ENCODE results near the gene VIPR2. TPM values are rescaled to one million over a fixed set of nuclear protein-coding genes. Genes with fewer than 3 reads are reported as not detected.

VIPR2 gene
- total RNA-seq, 4 donors from 2014 or later: 0.32 to 0.34 (median 0.32) TPM; not detected in 1

DNA sequence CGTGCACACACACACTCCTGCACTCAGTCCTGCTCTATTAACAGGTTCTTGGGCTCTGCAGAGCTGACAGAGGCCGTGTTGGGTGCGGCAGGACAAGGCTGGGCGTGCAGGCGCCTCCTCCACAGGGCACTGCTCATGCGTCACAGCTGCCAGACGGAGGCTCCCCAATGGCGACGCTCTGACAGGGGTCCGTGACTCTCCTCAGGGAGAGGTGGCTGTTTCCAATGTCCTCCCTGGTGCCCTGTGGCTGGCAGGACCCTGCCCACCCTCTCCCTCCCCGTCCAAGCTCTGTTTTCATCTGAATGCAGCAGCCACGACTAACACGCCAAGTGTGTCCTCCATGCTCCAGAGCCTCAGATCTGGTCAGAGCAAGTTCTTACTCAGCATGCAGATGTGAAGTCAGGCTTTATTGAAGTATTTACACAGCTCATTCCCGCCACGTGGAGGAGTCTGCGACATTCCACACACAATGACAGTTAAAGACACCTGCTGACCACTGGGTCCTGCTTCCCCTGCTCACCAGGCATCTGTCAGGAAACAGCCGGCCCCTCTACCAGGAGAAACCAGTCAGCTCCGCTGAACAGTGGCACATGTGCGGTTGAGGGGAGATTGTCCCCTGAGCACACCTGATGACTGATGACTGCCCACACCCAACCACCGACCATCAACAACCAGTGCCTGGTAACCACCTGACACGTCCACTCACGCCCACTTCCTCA, 116.7 kb downstream of the VIPR2 start:
- peak in 1 of 2 donors; percentile 85 for DNase-seq (ENCODE audit: low spot score in 2 of 2)
- TF ChIP-seq, protein P1, sequence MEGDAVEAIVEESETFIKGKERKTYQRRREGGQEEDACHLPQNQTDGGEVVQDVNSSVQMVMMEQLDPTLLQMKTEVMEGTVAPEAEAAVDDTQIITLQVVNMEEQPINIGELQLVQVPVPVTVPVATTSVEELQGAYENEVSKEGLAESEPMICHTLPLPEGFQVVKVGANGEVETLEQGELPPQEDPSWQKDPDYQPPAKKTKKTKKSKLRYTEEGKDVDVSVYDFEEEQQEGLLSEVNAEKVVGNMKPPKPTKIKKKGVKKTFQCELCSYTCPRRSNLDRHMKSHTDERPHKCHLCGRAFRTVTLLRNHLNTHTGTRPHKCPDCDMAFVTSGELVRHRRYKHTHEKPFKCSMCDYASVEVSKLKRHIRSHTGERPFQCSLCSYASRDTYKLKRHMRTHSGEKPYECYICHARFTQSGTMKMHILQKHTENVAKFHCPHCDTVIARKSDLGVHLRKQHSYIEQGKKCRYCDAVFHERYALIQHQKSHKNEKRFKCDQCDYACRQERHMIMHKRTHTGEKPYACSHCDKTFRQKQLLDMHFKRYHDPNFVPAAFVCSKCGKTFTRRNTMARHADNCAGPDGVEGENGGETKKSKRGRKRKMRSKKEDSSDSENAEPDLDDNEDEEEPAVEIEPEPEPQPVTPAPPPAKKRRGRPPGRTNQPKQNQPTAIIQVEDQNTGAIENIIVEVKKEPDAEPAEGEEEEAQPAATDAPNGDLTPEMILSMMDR (IDR thresholded peaks at IDR 0.05): no peak
- TF ChIP-seq POLR2A (IDR thresholded peaks at IDR 0.05): no peak
- H3K4me3 ChIP-seq (ENCODE audit: low read depth, poor library complexity, severe bottlenecking): no peak overlapping the region
- WGBS, 2 donors: 49 to 52% methylated on average over 11 to 19 of the region's 22 CpGs
- intact Hi-C loops (cut with DNase I; ENCODE audit: low total_unique reads): no loop called here

DNA sequence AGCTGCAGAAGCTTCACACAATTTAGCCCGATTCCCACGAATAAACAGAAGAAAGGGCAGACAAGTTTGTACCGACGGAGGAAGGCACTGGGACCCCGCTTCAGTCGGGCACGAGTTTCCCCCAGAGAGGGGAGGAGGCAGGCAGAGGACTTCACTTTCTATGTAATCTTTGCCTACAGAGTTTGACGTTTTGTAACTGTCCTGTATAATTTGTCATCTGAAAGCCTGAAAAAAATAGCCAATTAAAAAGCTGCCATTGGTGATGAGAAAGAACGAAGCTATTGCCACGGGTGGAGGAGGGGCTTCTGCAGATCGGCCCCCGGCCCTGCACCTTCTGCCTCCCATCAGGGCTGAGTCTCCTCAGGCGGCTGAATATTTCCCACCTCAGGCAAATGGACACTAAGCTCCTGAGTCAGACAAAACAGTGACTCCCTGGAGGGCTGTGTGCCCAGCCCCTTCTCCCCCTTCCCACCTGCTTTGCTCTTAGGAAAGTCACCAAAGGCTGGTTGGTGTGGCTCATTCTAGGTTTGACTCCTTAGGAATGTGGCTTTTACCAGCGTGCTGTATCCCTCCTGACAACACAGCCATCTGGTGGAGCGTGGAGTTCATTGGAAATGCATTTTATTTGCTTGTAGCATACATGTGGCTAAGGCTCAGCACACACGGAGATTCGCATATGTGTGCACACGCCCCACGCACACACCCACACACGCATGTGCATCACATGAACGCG, 117.4 kb downstream of the VIPR2 start:
- intact Hi-C loops (cut with DNase I; ENCODE audit: low total_unique reads): no loop called here
- TF ChIP-seq, protein P1 (IDR thresholded peaks at IDR 0.05): no peak
- TF ChIP-seq POLR2A (IDR thresholded peaks at IDR 0.05): no peak
- DNase-seq (ENCODE audit: low spot score in 2 of 2): peak in 1 of 2 donors; percentile 76
- H3K4me3 ChIP-seq (ENCODE audit: low read depth, poor library complexity, severe bottlenecking): no peak overlapping the region
- 47 to 56% methylated on average over 21 of the region's 22 CpGs for WGBS, 2 donors

DNA sequence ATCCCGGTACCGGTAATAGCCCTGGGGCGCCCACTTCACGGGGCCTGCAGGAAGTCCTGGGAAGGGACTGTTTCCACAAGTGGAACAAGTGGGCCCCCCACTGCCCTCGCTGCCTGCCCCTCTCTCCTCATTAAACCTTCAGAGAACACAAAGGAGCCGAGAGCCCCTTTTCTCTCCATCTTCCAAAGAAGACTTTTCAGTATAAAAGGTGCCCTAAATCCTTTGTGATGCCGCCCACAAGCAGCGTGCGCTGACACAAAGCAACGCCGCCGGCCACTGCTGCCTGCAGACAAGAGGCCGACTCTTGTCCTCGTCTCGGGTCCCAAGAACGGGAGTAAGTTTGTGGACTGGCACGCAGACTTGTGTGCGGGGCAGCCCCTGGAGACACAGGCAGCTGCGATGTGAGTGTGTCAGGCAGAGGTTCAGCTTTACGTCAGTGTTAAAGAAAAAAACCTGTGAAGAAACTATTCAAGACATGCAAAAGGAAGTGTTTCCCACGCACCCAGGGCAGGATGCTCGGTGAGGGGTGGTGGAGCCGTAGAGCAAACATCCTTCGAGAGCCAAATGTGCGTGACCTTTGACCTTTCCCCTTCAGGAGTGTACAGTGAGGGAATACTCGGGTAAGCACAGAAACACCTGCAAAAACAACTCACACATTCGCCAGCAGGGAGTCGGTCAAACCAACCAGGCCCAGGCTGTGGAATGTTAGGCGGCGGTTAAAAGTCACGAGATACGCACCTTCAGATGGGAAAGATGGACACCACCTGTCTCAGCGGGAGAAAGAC, 118.2 kb downstream of the VIPR2 start:
- H3K4me3 ChIP-seq (ENCODE audit: low read depth, poor library complexity, severe bottlenecking): no peak overlapping the region
- intact Hi-C loops (cut with DNase I; ENCODE audit: low total_unique reads): no loop called here
- TF ChIP-seq, protein P1 (IDR thresholded peaks at IDR 0.05): no peak
- TF ChIP-seq POLR2A (IDR thresholded peaks at IDR 0.05): no peak
- DNase-seq (ENCODE audit: low spot score in 2 of 2): peak in 1 of 2 donors; percentile 71
- 80 to 85% methylated on average over 33 of the region's 33 CpGs for WGBS, 2 donors

- 84 to 86% methylated on average over 20 of the region's 20 CpGs for WGBS, 2 donors
- TF ChIP-seq, protein P1 (IDR thresholded peaks at IDR 0.05): no peak
- no peak for TF ChIP-seq POLR2A (IDR thresholded peaks at IDR 0.05)
- peak in 1 of 2 donors; percentile 76 for DNase-seq (ENCODE audit: low spot score in 2 of 2)
- no peak overlapping the region for H3K4me3 ChIP-seq (ENCODE audit: low read depth, poor library complexity, severe bottlenecking)
- intact Hi-C loops (cut with DNase I; ENCODE audit: low total_unique reads): no loop called here
Measured at GRCh38 chr7:159025161-159025779, 119.4 kb downstream of the VIPR2 start.

- no peak for TF ChIP-seq POLR2A (IDR thresholded peaks at IDR 0.05)
- TF ChIP-seq, protein P1 (IDR thresholded peaks at IDR 0.05): no peak
- no peak overlapping the region for H3K4me3 ChIP-seq (ENCODE audit: low read depth, poor library complexity, severe bottlenecking)
- WGBS, 2 donors: 93 to 95% methylated on average over 44 to 48 of the region's 48 CpGs
- peak in 1 of 2 donors; percentile 70 for DNase-seq (ENCODE audit: low spot score in 2 of 2)
- intact Hi-C loops (cut with DNase I; ENCODE audit: low total_unique reads): no loop called here
Measured at GRCh38 chr7:159024280-159024951, 120.3 kb downstream of the VIPR2 start.
